CD14-positive monocyte (primary cell): ENCODE data around the gene PCSK4. TPM values are rescaled to one million over a fixed set of nuclear protein-coding genes. Genes with fewer than 3 reads are reported as not detected.
A peak's percentile ranks its signal among the peaks of the same experiment; 100 is the strongest.

Experiments
- DNase-seq, 3 donors: peaks; one replicate each; pipeline ENCODE4 v3.0.0-alpha.2; 2011 to 2022
- H2AFZ ChIP-seq: 2 replicates; pipeline ENCODE4 v1.6.0; 2012; ENCODE audit warnings: mild to moderate bottlenecking, low read depth, low read length, inconsistent platforms; ENCODE audit not compliant: insufficient read depth, poor library complexity, severe bottlenecking
- H3K27ac ChIP-seq, 2 donors: 1 replicate in 1 of 2; 2 replicates in 1 of 2; pipeline ENCODE4 v1.5.1; 2012 to 2013; ENCODE audit warnings: low read length in 2 of 2, control low read depth in 1 of 2, inconsistent platforms in 1 of 2, low read depth in 1 of 2, mild to moderate bottlenecking in 1 of 2
- H3K27me3 ChIP-seq, 2 donors: one replicate each; pipeline versions ENCODE4 v1.6.0 to v1.6.1; 2011 to 2013; ENCODE audit warnings: low read length in 2 of 2; ENCODE audit not compliant: control insufficient read depth in 2 of 2, insufficient read depth in 2 of 2
- H3K36me3 ChIP-seq, 2 donors: replicated peaks in 1 of 2; 1 replicate in 1 of 2; 2 replicates in 1 of 2; pipeline versions ENCODE4 v1.5.1 to v1.6.1; 2012 to 2013; ENCODE audit warnings: low read length in 2 of 2, control low read depth in 1 of 2, inconsistent platforms in 1 of 2, mild to moderate bottlenecking in 1 of 2; ENCODE audit not compliant: insufficient read depth in 2 of 2, control insufficient read depth in 1 of 2
- H3K4me1 ChIP-seq, 2 donors: 1 replicate in 1 of 2; 2 replicates in 1 of 2; pipeline versions ENCODE4 v1.5.1 to v1.6.1; 2012 to 2013; ENCODE audit warnings: low read length in 2 of 2, control low read depth in 1 of 2, inconsistent platforms in 1 of 2, mild to moderate bottlenecking in 1 of 2, moderate library complexity in 1 of 2; ENCODE audit not compliant: insufficient read depth in 2 of 2, control insufficient read depth in 1 of 2
- H3K4me2 ChIP-seq: replicated peaks from 2 replicates; pipeline ENCODE3; 2012; ENCODE audit warnings: low read length, moderate library complexity, mild to moderate bottlenecking; ENCODE audit not compliant: poor library complexity, severe bottlenecking; ENCODE audit errors: extremely low read depth
- H3K4me3 ChIP-seq, 3 experiments: fragments of 200-600 bp in 1 of 3; sonication (generic) in 1 of 3; replicated peaks in 1 of 3; 1 replicate in 2 of 3; 2 replicates in 1 of 3; pipeline ENCODE4 v1.5.1; 2011 to 2013; ENCODE audit warnings: low read length in 3 of 3, mild to moderate bottlenecking in 3 of 3, control low read depth in 2 of 3, low read depth in 2 of 3, inconsistent platforms in 1 of 3, moderate library complexity in 1 of 3
- H3K79me2 ChIP-seq: 2 replicates; pipeline ENCODE4 v1.6.0; 2012; ENCODE audit warnings: mild to moderate bottlenecking, control low read depth, inconsistent platforms, low read length, moderate library complexity; ENCODE audit not compliant: insufficient read depth
- H3K9ac ChIP-seq: 2 replicates; pipeline ENCODE4 v1.6.0; 2017; ENCODE audit warnings: low read length, mild to moderate bottlenecking; ENCODE audit not compliant: insufficient read depth, poor library complexity, severe bottlenecking
- H3K9me3 ChIP-seq, 2 donors: replicated peaks in 1 of 2; 1 replicate in 1 of 2; 2 replicates in 1 of 2; pipeline versions ENCODE4 v1.5.1 to v1.6.1; 2012 to 2013; ENCODE audit warnings: low read length in 2 of 2, control low read depth in 1 of 2; ENCODE audit not compliant: control insufficient read depth in 1 of 2, insufficient read depth in 1 of 2
- H4K20me1 ChIP-seq: 2 replicates; pipeline ENCODE4 v1.6.0; 2012; ENCODE audit warnings: mild to moderate bottlenecking, low read length, control low read depth, moderate library complexity; ENCODE audit not compliant: insufficient read depth
- H3K27ac Mint-ChIP-seq, 7 donors: one replicate each; pipeline ENCODE4 v1.8.0; 2020; ENCODE audit warnings: mild to moderate bottlenecking in 7 of 7, mixed read lengths in 7 of 7, moderate library complexity in 6 of 7, inconsistent platforms in 2 of 7
- H3K27me3 Mint-ChIP-seq, 3 donors: one replicate each; pipeline ENCODE4 v1.8.0; 2021 to 2022; ENCODE audit warnings: low read depth in 3 of 3, mild to moderate bottlenecking in 3 of 3, mixed read lengths in 3 of 3, moderate library complexity in 3 of 3, inconsistent platforms in 1 of 3
- H3K36me3 Mint-ChIP-seq, 2 donors: one replicate each; pipeline ENCODE4 v1.8.0; 2020; ENCODE audit warnings: mixed read lengths in 2 of 2, inconsistent platforms in 1 of 2, mild to moderate bottlenecking in 1 of 2
- H3K4me1 Mint-ChIP-seq: one replicate; pipeline ENCODE4 v1.8.0; 2020; ENCODE audit warnings: mild to moderate bottlenecking, mixed read lengths
- H3K4me3 Mint-ChIP-seq, 2 donors: one replicate each; pipeline ENCODE4 v1.8.0; 2020; ENCODE audit warnings: mild to moderate bottlenecking in 2 of 2, mixed read lengths in 2 of 2, moderate library complexity in 1 of 2
- H3K9me3 Mint-ChIP-seq, 7 donors: one replicate each; pipeline ENCODE4 v1.8.0; 2020 to 2022; ENCODE audit warnings: mixed read lengths in 7 of 7, mild to moderate bottlenecking in 6 of 7, moderate library complexity in 6 of 7, inconsistent platforms in 2 of 7
- CTCF ChIP-seq: fragments of 200-600 bp; IDR thresholded peaks from one replicate; pipeline ENCODE4 v1.8.0; 2022; ENCODE audit warnings: antibody characterized with exemption, mild to moderate bottlenecking
- WGBS: methylation state at CpG from one replicate; pipeline ENCODE4 v1.1.5; 2013; ENCODE audit warnings: missing lambda C conversion rate; ENCODE audit not compliant: insufficient coverage; 5-methylcytosine and 5-hydroxymethylcytosine counted together
- intact Hi-C, 2 donors: fragments of 100-400 bp; cut with micrococcal nuclease; formaldehyde crosslinking; loops; one replicate each; pipeline versions ENCODE4 v1.15.0 to v1.15.1; 2023
- polyA plus RNA-seq, 3 donors: library from polyadenylated mRNA; depleted of rRNA in 1 of 3; unstranded in 2 of 3; stranded (reverse) in 1 of 3; fragments of 300-500 nt in 2 of 3; fragments of >200 nt in 1 of 3; fragmentation: Illumina TruSeq in 2 of 3; gene quantifications; 1 replicate in 2 of 3; 2 replicates in 1 of 3; pipeline ENCODE4 v1.2.3, GENCODE V29; 2012 to 2021

Gene PCSK4
- polyA plus RNA-seq, 3 donors, result 0.34 to 1.0 TPM; not detected in 1

- Histone ChIP-seq H3K4me2 (no peak overlapping the region), H3K4me3 (no peak overlapping the region), H3K27ac (no peak overlapping the region), H4K20me1 (peaks cover 18% of the 10 kb centered on the region), H2AFZ (no peak overlapping the region), H3K79me2 (no peaks in the 10 kb centered on the region), H3K9ac (no peak overlapping the region), H3K27me3 (peaks cover 21 to 63% of the 10 kb centered on the region in 2 donors), H3K9me3 (peaks cover 6 to 22% of the 10 kb centered on the region in 2 donors), H3K4me1 (peaks cover 15 to 20% of the 10 kb centered on the region in 2 donors), H3K36me3 (no peaks in the 10 kb centered on the region)
- TF ChIP-seq CTCF, result no peak
- 14% methylated on average over 46 of the region's 48 CpGs for WGBS
- peaks cover 58 to 81% (median 76%) of the 10 kb centered on the region in 3 donors for H3K27me3 Mint-ChIP-seq
- H3K36me3 Mint-ChIP-seq, result peaks cover 10 to 19% of the 10 kb centered on the region in 2 donors
- H3K4me3 Mint-ChIP-seq, result peak overlapping the region in 1 of 2 donors; percentile 76
- DNase-seq, result no peak
- peaks cover 7 to 16% (median 10%) of the 10 kb centered on the region in 7 donors for H3K9me3 Mint-ChIP-seq
- intact Hi-C loops, result no loop called here
- H3K4me1 Mint-ChIP-seq, result peaks cover 18% of the 10 kb centered on the region
- no peak overlapping the region for H3K27ac Mint-ChIP-seq
Measured at GRCh38 chr19:1457031-1457739, 33.0 kb downstream of the PCSK4 start.

- H3K4me1 Mint-ChIP-seq, result peaks cover 18% of the 10 kb centered on the region
- H3K36me3 ChIP-seq, result no peaks in the 10 kb centered on the region
- H3K27me3 ChIP-seq, result peaks cover 24 to 72% of the 10 kb centered on the region in 2 donors
- DNase-seq, result no peak
- peaks cover 15 to 20% of the 10 kb centered on the region in 2 donors for H3K4me1 ChIP-seq
- H3K4me2 ChIP-seq, result no peak overlapping the region
- H3K4me3 Mint-ChIP-seq, result peak overlapping the region in 1 of 2 donors; percentile 87
- peaks cover 6 to 22% of the 10 kb centered on the region in 2 donors for H3K9me3 ChIP-seq
- peaks cover 10 to 18% of the 10 kb centered on the region in 2 donors for H3K36me3 Mint-ChIP-seq
- no peak overlapping the region for H2AFZ ChIP-seq
- no peak overlapping the region for H3K27ac ChIP-seq
- H3K4me3 ChIP-seq, result no peak overlapping the region
- no peak for TF ChIP-seq CTCF
- peaks cover 7 to 16% (median 10%) of the 10 kb centered on the region in 7 donors for H3K9me3 Mint-ChIP-seq
- H4K20me1 ChIP-seq, result peaks cover 18% of the 10 kb centered on the region
- no peaks in the 10 kb centered on the region for H3K79me2 ChIP-seq
- peaks cover 66 to 85% (median 84%) of the 10 kb centered on the region in 3 donors for H3K27me3 Mint-ChIP-seq
- 20% methylated on average over 29 of the region's 43 CpGs for WGBS
- no peak overlapping the region for H3K9ac ChIP-seq
- no peak overlapping the region for H3K27ac Mint-ChIP-seq
- intact Hi-C loops, result no loop called here
Measured at GRCh38 chr19:1456121-1456900, 33.8 kb downstream of the PCSK4 start.
